NCI-H82 treated with DMSO at 0.1 percent for 48 hours (cell line): ENCODE results near the gene TCERG1L.
"Not testable (repeated sequence)": the region's sequence is repeated elsewhere in the genome, so short reads cannot be mapped to it uniquely, and the experiment has no call there.

Experiments used
- DNase-seq: peaks from one replicate; lab custom pipeline; 2025; ENCODE audit not compliant: unreplicated experiment; lab: John Stamatoyannopoulos, UW

Gene TCERG1L

GRCh38 chr10:131311661-131312477 lies at the start of gene TCERG1L:
TCERG1L (minus strand) TSS chr10:131311721; CDS start chr10:131311635, 86 bp downstream.
- no peak for DNase-seq

DNA sequence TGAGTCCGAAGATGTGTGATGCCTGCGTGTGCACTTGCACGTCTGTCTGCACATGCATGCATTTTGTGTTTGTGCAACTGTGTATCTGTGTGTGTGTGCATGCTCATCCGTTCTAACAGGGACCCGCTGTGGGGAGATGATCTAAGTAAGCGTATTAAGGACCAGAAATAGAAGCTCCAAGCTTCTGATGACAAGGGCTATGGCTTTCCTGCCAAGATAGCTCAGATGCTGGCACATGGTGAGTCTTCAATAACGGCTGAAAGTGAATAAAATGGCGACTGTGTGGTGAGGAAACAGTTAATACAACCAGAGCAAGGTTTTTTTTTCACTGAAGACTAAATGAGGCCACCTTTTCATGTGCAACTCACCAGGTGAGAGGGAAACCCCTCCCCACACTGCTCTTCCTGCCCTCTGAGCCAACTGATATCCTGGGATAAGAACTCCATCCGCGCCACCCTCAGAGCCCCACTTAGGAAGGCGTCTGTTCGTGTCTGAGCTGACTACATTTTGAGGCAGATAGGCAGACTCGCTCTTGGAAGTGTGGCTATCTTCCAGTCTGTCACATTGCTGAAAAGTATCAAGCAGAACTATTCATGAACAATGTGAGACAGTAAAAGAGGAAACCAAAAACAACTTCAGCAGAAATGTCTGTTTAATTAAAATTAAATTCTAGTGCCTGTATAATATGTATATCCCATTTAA lies 47.4 kb upstream of the TCERG1L start:
- no peak for DNase-seq

- no peak for DNase-seq
Measured at GRCh38 chr10:131356442-131356841, 44.9 kb upstream of the TCERG1L start.

DNA sequence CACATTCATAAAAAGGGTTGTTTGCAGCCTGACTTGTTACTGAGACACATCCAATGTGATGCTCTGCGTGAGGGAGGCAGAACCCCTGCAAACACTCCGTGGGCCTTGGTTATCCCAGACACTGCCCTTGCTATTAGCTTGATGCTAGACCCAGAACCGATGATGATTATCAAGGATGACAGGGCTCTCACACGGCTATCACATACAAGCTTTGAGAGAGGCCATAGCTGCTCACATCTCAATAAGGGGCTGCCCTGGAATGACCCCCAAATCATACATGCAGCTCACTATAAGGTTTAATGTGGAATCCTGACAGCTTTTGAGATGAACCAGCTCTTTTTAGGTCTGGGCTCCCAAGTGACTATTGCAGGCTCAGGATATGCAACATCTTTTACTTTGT lies 44.4 kb upstream of the TCERG1L start:
- no peak for DNase-seq

DNA sequence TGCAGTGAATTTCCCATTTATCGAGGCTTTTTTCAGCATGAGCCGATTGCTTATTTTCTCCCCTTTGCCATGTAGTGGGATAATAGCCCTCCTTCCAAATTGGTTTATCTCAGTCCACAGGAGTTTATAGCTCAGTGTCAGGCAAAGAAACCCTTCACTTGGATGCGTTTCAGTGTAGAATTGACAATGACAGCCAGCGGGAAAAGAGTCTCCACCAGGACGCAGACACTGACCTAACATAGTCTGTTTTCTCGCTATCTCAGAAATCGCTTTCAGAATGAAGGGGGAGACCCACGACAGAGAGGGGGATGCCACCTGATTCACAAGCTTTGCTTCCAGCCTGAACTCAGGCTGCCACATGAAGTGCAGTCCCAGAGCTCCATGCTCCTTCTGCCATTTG lies 43.5 kb upstream of the TCERG1L start:
- DNase-seq, result no peak

GRCh38 chr10:131354380-131354779 lies 42.9 kb upstream of the TCERG1L start:
- no peak for DNase-seq

DNA sequence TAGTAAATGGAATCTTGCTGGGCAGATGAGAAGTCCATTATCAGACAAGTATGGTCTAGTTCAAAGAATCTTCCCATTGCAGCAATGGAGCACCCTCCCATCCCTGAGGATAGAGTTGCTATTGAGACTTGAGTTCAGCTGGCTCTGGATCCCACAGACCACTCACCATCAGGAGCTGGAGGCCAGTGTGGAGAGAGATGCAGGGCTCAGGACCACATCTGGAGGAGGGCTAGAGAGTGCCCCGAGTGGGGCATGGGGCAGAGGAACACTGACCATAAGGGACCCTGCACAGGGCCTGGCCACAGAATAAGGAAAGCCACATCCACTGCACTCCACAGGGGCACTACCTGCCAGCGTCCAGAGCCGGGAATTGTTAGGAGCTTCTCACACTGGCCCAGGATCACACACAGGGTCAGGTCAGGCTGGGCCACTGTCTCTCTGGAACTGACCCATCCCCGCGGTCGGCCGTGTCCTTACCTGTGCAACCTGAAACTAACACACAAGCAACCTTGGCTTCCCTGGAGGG lies 41.3 kb upstream of the TCERG1L start:
- no peak for DNase-seq

DNA sequence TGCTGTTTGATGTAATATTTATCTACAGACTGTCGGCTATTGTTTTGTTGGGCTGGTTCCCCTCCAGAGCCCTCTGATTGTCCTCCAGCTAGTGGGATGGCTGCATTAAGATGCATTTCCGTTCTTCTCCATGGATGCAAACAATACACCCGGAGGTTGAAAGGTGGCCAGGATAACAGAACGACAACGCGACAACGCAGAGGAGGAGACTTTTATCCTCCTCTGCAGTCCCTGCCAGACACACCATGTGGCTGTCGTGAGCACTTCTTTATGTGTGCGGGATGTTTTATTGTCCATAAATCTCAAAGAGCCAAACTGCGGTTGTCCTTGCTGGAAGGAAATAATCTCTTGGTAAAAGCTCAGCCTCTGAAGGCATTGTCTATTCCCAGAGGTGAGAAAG lies 39.1 kb upstream of the TCERG1L start:
- no peak for DNase-seq

- no peak for DNase-seq
Measured at GRCh38 chr10:131350245-131350644, 38.7 kb upstream of the TCERG1L start.

GRCh38 chr10:131346456-131346855 lies 34.9 kb upstream of the TCERG1L start:
- DNase-seq, result no peak

GRCh38 chr10:131345691-131346090 lies 34.2 kb upstream of the TCERG1L start:
- DNase-seq, result no peak

- no peak for DNase-seq
Measured at GRCh38 chr10:131344747-131345146, 33.2 kb upstream of the TCERG1L start.

GRCh38 chr10:131337741-131338140 lies 26.2 kb upstream of the TCERG1L start:
- DNase-seq, result no peak

GRCh38 chr10:131332821-131333220 lies 21.3 kb upstream of the TCERG1L start:
- DNase-seq, result no peak

- no peak for DNase-seq
Measured at GRCh38 chr10:131323880-131324279, 12.4 kb upstream of the TCERG1L start.

GRCh38 chr10:131323025-131323424 lies 11.5 kb upstream of the TCERG1L start:
- no peak for DNase-seq

DNA sequence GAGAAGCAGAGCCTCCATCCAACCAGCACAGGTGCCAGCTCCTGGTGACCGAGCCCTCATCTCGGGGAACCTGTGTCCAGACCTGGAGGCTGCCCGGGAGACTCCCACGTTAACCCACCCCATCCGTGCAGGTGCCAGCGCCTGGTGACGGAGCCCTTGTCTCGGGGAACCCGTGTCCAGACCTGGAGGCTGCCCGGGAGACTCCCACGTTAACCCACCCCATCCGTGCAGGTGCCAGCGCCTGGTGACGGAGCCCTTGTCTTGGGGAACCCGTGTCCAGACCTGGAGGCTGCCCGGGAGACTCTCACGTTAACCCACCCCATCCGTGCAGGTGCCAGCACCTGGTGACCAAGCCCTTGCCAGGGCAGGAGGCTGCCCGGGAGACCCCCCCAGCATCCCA lies 11.1 kb upstream of the TCERG1L start:
- not testable (repeated sequence) for DNase-seq

- DNase-seq, result no peak
Measured at GRCh38 chr10:131320860-131321604, 9.5 kb upstream of the TCERG1L start.

- DNase-seq, result no peak
Measured at GRCh38 chr10:131318814-131319213, 7.3 kb upstream of the TCERG1L start.

DNA sequence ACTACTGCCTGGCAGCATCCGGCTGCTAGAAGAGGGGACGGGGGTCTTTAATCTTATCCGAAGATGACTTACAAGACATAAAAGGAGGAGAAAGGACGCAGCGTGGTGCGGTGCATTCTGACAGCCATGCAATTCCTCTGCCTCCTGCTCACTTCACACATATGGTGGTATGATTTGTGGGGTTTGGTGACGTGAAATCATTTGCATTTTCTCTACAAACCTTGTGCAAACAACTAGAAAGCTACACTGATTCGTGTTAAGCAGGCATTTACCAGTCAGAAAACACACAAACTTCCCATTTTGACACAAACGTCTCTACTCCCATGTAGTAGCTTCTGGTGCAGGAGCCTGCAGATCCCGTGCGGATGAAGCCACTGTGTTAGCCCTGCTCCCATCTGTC lies 6.8 kb upstream of the TCERG1L start:
- DNase-seq, result no peak

GRCh38 chr10:131316321-131317075 lies 5.0 kb upstream of the TCERG1L start:
- no peak for DNase-seq
